Measurements from ENCODE around the gene CPM.

GRCh38 chr12:68878846-68879245, 54.1 kb downstream of the CPM start:
- no peak for TF ChIP-seq CTCF (IDR thresholded peaks at IDR 0.05; ENCODE audit: low read depth, low read length, missing input control)
- no peak for TF ChIP-seq SP1 (IDR thresholded peaks at IDR 0.05)
- TF ChIP-seq EGR1 (IDR thresholded peaks at IDR 0.05; ENCODE audit: low read depth in 2 of 2): no peak
- TF ChIP-seq REST (IDR thresholded peaks at IDR 0.05): no peak
- TF ChIP-seq JUND (IDR thresholded peaks at IDR 0.05): no peak
- TF ChIP-seq TAF1 (conservative IDR thresholded peaks at IDR 0.05): no peak
- TF ChIP-seq RAD21 (IDR thresholded peaks at IDR 0.05): no peak
- no peak for TF ChIP-seq ATF3 (IDR thresholded peaks at IDR 0.05)
